ENCODE data around the gene SOS1. TPM values are rescaled to one million over a fixed set of nuclear protein-coding genes. Genes with fewer than 3 reads are reported as not detected.
A peak's percentile ranks its signal among the peaks of the same experiment; 100 is the strongest.

Gene SOS1
- total RNA-seq, 2 donors from 2014 or later, result 15.3 to 21.3 TPM

DNA sequence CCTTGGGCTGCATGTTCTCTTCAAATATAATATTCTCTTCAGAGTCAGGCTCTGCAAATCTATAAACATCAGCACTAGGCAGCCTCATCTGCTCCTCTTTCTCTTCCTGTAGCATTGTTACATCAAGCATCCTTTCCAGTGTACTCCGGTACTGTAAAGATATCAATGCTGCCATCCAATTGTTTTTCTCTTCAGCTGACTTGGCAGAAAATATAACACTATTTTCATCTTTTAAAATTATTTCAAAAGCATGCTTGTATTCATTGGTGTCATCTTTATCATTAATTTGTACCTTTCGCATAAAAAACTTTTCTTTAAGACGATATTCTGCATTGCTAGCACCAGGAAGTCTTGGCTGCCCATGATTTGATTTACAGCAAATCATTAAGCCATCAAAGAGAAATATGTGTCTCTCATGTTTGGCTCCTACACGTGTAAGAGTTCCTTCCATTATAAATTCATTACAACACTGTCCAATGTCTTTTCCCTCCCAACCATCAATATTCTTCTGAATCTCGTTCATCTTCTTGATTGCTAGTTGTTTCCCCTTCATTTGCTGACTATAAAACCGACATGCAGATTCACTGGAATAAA, 98.1 kb downstream of the SOS1 start:
- H3K4me1 ChIP-seq, result peaks cover 0 to 2% of the 10 kb centered on the region in 2 donors
- H3K4me3 ChIP-seq, result peak overlapping the region in 1 of 2 donors; percentile 23
- H3K27ac ChIP-seq, result peak overlapping the region; percentile 28 to 36
- H3K9me3 ChIP-seq, result no peaks in the 10 kb centered on the region
- TF ChIP-seq, protein P1, sequence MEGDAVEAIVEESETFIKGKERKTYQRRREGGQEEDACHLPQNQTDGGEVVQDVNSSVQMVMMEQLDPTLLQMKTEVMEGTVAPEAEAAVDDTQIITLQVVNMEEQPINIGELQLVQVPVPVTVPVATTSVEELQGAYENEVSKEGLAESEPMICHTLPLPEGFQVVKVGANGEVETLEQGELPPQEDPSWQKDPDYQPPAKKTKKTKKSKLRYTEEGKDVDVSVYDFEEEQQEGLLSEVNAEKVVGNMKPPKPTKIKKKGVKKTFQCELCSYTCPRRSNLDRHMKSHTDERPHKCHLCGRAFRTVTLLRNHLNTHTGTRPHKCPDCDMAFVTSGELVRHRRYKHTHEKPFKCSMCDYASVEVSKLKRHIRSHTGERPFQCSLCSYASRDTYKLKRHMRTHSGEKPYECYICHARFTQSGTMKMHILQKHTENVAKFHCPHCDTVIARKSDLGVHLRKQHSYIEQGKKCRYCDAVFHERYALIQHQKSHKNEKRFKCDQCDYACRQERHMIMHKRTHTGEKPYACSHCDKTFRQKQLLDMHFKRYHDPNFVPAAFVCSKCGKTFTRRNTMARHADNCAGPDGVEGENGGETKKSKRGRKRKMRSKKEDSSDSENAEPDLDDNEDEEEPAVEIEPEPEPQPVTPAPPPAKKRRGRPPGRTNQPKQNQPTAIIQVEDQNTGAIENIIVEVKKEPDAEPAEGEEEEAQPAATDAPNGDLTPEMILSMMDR (IDR thresholded peaks at IDR 0.05), result no peak
- no peak for DNase-seq (ENCODE audit: low spot score)
- H3K27me3 ChIP-seq, result no peaks in the 10 kb centered on the region
- H3K36me3 ChIP-seq, result peaks cover 9% of the 10 kb centered on the region

DNA sequence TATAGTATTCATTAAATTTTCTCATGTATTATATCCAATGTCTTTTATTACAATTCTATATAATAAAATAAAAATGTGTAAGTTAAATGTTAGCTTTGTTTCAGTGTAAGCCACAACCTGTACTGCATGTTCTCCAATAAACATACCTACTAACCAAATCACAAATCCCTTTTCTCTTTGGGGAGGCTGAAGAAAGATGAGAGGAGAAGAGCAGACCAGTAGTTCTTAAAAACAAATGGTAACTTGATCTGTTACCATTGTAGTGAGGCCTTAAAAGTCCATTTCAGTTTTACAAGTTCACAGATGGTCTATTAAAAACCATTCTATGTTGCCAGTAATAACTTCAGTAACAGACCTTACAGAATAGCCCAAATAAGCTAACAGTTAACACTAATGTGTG, 100.5 kb downstream of the SOS1 start:
- H3K4me3 ChIP-seq, result no peak overlapping the region

DNA sequence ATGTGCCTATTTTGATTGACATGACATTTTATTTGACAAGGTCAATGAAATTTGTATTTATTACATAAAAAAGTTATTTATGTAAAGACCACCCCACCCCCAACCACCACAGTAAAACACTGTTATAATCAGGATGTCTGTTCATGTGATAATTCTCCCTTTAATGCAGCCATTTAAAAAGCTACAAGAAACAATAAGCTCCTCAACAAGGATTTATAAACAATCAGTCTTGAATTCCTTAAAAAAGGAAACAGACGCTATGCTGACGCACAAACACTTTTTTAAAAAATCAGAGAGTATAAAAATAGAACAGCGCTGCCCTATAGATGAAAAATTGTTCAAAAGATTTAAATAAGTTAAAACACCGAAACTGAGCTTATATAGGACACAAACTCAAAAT, 102.2 kb downstream of the SOS1 start:
- no peaks in the 10 kb centered on the region for H3K9me3 ChIP-seq
- H3K36me3 ChIP-seq, result peaks cover 9% of the 10 kb centered on the region
- DNase-seq (ENCODE audit: low spot score), result no peak
- TF ChIP-seq, protein P1 (IDR thresholded peaks at IDR 0.05), result no peak
- H3K4me1 ChIP-seq, result peaks cover 0 to 13% of the 10 kb centered on the region in 2 donors
- H3K27ac ChIP-seq, result peak overlapping the region; percentile 13 to 60
- no peak overlapping the region for H3K4me3 ChIP-seq
- no peaks in the 10 kb centered on the region for H3K27me3 ChIP-seq

More for the DNA sequence above, 100.5 kb downstream of the SOS1 start:
- H3K27me3 ChIP-seq, result no peaks in the 10 kb centered on the region
- no peak for DNase-seq (ENCODE audit: low spot score)
- peaks cover 0 to 13% of the 10 kb centered on the region in 2 donors for H3K4me1 ChIP-seq
- TF ChIP-seq, protein P1 (IDR thresholded peaks at IDR 0.05), result no peak
- peak overlapping the region in 1 of 2 donors; percentile 19 for H3K27ac ChIP-seq
- no peaks in the 10 kb centered on the region for H3K9me3 ChIP-seq
- H3K36me3 ChIP-seq, result peaks cover 9% of the 10 kb centered on the region

DNA sequence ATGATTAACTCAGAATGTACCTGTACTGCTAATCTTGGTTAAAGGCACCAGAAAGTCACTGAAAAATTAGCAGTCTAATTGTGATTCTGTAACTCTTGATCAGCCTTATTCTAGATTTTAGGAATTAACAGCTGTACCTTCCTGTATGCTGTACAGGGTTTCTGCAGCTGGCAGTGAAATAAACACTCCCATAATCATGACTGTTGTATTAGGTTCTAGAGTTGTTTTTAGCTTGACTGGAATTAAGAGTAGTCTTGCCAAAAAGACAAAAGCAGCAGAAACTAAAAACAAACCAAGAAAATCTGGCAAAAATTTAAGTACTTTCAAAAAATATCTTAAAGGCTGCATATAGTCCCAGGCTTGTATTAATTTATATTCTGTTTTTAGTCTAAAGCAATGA, 103.5 kb downstream of the SOS1 start:
- Histone ChIP-seq H3K27me3 (no peaks in the 10 kb centered on the region), H3K9me3 (no peaks in the 10 kb centered on the region), H3K27ac (no peak overlapping the region), H3K4me3 (no peak overlapping the region), H3K4me1 (peaks cover 0 to 13% of the 10 kb centered on the region in 2 donors), H3K36me3 (peaks cover 13% of the 10 kb centered on the region)
- TF ChIP-seq, protein P1 (IDR thresholded peaks at IDR 0.05), result no peak
- DNase-seq (ENCODE audit: low spot score), result no peak

DNA sequence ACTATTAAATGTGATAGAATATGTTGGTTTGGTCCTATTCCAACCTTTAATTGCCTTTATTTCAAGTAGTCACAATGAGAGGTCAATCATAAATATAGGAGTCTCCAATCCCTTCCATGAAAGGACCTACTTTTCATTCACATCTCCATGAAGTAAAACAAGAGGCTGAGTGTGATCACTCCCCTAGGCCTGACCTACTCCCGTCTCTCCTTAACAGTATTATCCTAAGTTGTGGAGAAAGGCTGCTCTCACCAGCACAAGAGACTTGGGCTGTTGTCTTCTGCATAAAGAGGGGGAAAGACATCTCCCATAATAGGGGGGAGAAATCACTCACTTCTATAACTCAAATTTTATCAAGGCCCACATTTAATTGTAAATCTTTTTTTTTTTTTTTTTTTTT, 105.4 kb downstream of the SOS1 start:
- H3K4me1 ChIP-seq, result peaks cover 0 to 13% of the 10 kb centered on the region in 2 donors
- peaks cover 21% of the 10 kb centered on the region for H3K36me3 ChIP-seq
- DNase-seq (ENCODE audit: low spot score), result no peak
- no peak overlapping the region for H3K27ac ChIP-seq
- H3K27me3 ChIP-seq, result no peaks in the 10 kb centered on the region
- no peak overlapping the region for H3K4me3 ChIP-seq
- no peaks in the 10 kb centered on the region for H3K9me3 ChIP-seq
- TF ChIP-seq, protein P1 (IDR thresholded peaks at IDR 0.05), result no peak

- Histone ChIP-seq H3K9me3 (no peaks in the 10 kb centered on the region), H3K4me3 (no peak overlapping the region), H3K36me3 (peaks cover 33% of the 10 kb centered on the region), H3K27ac (no peak overlapping the region), H3K4me1 (peaks cover 0 to 13% of the 10 kb centered on the region in 2 donors), H3K27me3 (no peaks in the 10 kb centered on the region)
- no peak for DNase-seq (ENCODE audit: low spot score)
- TF ChIP-seq, protein P1 (IDR thresholded peaks at IDR 0.05), result no peak
These were observed 107.0 kb downstream of the SOS1 start for GRCh38 chr2:39013871-39014270.
